Measurements from ENCODE around the gene MORF4L2.
"Not testable (repeated sequence)": the region's sequence is repeated elsewhere in the genome, so short reads cannot be mapped to it uniquely, and the experiment has no call there.

The MORF4L2 gene

DNA sequence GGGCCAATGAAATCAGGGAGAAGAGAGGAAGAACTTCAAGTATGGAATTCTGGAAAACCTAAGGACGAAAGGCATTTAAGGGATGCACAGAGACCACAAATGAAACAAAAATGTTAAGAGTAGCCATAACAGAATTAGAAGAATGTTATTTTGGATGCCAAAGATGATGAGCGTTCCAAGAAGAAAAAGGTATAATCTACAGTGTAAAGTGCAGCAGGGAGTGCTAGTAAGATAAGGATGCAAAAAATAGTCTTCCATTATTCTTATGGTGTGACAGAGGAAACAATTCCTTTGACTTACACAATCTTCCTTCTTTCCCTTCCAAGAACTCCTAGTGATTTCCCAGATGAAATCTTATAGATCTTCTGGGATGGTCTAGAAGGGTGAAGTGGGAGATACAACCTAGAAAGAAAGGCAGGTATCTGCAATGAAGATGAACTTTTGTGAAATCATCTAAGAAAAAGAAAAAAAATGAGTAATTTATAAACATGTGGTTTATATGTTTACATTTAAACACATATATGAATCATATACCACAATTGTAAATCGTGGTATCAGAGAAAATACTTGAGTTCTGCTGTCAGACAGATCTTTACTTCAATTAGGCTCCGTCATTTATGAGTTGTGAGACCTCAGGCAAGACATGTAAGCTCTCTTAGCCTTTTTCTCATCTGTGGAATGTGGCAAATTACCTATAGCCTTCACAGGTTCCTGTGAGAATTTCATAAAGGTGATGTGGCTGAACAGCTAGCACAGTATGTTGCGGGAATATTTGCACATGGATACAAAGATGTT, 8.1 kb downstream of the MORF4L2 start:
- no peak for DNase-seq (ENCODE audit: low read depth)

DNA sequence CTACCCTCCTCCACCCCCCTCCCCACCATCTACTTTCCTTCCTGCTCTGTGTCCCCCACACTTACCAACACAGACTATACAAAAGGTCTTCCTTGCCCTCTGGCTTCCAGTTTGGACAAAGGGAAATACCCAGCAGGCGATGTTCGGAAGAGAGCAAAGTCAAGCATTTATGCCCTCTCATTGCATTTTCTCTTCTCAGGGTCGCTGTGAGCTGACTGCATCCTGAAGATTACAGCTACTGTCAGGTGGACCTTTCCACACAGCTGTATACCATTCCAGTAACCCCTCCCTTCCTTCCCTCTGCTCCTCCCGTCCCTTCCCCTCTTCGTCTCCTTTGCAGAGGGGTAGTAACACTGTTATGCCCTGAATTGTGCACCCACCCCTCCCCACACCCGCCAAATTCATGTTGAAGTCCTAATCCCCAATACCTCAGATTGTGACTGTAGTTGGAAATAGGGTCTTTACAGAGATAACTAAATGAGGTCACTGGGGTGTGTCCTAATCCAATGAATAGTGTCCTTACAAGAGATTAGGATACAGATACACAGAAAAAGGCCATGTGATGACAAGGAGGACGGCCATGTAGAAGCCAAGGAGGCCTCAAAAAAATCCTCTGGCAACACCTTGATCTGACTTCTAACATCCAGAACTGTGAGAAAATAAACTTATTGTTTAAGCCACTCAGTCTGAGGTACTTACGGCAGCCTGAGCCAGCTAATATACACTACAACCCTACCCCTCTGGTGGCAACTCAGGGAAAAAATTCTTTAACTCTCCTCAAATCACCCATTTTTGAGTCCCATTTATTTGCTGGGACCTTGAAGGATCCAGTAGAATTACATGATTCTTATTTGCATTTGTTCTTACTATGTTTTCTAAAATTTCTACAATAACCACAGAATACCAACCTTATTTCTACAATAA, 11.7 kb downstream of the MORF4L2 start:
- no peak for DNase-seq (ENCODE audit: low read depth)

DNA sequence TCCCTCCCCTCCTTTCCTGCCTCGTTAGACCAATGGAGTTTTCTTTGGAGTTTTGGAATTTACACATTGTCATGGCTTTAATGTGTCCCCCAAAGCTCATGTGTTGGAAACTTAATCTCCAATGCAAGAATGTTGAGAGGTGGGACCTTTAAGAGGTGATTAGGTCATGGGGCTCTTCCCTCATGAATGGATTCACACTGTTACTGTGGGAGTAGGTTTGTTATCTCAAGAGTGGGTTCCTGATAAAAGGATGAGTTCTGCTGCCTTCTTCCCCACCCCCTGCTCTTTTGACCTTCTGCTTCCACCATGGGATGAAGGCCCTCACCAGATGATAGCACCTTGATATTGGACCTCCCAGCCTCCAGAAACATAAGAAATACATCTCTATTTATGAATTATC, 16.8 kb downstream of the MORF4L2 start:
- no peak for DNase-seq (ENCODE audit: low read depth)

DNA sequence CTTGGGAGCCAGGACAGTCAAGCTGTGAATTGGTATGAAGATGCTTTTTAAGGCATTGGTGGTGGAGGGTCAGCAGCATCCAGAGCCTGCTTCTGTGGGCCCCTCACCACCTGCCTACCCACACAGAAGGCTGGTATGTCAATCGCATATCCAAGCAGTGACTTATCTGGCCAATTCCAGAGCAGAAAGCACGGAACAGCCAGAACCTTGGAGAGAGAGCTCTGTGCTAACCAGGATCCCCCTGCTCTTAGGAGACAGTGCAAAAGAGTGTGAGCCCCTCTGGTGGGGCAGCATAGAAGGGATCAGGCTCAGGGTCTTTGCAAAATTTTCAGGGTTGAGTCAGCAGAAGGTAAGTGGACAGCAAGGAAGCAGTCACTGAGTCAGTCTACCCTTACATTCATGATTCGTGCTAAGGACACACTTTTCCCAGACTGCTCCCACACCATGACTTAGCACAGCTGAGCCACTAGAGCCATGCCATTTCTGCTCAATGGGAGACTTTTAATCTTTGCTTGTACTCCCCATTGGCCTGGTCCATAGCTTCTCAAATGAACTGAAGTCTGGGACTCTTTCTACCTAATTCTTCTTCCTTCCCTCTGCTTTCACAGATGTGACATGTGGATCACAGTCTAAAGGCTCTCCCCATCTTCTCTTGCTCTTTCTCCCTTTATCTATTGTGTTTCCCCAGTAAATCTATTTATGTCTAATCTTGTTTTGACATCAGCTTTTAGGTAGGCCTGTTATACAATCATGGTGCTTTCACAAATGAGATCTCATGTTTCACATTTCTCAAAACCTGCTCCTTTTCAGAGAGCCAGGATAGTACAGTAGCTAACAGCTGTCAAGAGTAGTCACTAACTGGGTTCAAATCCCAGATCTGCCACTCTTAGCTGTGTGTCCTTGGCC, 20.0 kb downstream of the MORF4L2 start:
- DNase-seq (ENCODE audit: low read depth): no peak

DNA sequence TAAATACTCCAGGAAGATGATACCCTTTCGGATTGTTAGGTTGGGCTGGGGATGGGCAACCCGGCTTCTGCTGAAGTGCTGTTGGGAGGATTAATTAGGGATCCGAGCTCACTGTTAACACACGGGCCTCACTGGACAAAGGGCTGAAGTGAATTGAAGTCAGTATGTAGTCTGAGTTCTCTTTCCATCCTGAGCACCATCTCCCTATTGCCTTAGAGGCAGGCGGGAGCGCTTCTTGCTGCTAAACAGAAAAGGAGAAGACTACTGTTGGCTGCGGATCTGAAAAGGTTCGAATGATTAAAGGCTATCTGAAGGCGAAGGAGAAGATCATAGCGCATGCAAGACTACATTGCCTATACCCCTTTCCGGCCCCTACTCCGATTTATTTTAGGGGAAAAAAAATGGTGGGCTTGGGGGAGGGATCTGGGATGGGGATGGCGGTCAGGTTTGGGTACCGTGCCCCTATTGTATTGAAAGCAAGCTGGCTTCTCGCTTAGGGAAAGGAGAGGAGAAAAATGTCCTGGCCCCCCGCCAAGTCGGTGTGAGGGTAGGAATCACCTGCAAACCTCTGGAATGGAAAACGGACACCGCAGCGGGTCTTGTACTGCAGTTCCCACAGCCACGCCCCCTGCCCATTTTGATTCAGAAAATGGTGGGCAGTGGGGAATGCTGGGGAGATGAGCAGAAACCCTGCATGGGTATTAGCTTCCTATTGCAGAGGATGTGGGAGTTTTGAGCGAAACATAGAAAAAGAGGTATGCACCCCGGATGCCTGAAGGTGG, 22.3 kb downstream of the MORF4L2 start:
- no peak for DNase-seq (ENCODE audit: low read depth)

DNA sequence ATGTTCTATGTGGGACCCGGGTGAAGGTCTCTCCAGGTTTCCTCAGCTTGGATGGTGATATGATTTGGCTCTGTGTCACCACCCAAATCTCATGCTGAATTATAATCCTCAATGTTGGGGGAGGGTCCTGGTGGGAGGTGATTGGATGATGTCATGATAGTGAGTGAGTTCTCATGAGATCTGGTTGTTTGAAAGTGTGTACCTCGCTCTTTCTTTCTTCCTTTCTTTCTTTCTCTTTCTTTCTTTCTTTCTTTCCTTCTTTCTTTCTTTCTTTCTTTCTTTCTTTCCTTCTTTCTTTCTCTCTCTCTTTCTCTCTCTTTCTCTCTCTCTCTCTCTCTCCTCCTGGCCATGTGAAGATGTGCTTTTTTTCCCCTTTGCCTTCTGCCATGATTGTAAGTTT, 27.0 kb downstream of the MORF4L2 start:
- DNase-seq (ENCODE audit: low read depth): not testable (repeated sequence)

DNA sequence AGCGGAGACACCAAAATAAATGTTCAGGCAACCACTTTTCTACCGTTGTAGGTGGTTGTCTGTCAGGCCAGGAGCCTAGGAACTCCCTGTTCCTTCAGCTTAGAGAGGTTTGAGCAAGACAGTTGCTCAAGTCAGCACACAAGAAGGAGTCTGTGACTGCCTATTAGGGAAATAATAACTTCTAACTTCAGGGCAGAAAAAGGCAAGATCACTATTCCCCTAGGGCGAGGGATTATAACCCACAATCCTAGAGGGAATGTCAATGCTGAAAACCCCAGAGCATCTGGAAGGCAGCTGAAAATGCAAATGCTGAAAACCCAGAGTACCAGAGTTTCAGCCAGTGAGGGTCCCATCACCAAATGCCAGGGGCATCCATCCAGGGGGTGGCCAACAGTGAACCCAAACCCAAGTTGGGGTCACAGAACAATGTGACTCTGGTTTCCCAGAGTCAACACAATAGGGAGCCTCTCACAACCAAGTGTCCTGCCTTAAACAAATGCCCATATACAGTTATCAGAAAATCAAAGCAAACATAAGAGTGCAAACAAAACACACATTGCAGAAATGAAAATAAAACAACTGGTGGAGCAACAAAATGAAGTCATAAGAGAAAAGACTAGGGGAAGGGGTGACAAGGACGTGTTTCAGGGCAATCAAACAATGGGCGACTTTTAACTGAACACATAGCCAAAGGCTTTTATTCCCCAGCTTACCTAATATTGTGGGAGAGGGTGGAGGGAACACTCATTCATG, 27.6 kb downstream of the MORF4L2 start:
- DNase-seq (ENCODE audit: low read depth): no peak

DNA sequence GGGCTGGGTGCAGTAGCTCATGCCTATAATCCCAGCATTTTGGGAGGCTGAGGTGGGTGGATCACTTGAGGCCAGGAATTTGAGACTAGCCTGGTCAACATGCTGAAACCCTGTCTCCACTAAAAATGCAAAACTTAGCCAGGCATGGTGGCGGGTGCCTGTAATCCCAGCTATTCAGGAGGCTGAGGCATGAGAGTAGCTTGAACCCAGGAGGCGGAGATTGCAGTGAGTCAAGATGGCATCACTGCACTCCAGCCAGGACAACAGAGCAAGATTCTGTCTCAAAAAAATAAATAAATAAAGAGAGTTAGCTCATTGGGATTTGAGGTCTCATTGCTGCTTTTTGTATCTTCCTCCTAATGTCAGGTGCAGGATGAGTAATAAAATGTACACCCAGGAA, 29.4 kb downstream of the MORF4L2 start:
- DNase-seq (ENCODE audit: low read depth): not testable (repeated sequence)

DNA sequence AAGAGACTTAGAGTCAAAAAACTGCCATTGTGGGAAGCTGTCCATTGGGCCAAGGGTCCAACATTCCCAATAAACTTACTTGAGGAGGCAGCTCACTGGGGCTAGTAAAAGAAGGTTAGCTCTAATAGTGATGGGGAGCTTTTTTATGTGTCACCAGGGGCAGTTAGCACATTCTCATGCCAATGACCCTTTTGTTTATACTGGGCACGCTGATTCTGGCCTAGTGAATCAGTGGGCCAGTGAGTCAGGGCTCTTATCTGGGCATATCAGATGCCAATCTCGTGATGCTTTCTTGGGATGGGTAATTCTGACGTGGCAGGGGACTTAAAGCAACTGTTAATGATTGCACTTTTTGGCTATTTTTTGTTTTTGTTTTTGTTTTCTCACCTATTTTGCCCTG, 29.9 kb downstream of the MORF4L2 start:
- no peak for DNase-seq (ENCODE audit: low read depth)

DNA sequence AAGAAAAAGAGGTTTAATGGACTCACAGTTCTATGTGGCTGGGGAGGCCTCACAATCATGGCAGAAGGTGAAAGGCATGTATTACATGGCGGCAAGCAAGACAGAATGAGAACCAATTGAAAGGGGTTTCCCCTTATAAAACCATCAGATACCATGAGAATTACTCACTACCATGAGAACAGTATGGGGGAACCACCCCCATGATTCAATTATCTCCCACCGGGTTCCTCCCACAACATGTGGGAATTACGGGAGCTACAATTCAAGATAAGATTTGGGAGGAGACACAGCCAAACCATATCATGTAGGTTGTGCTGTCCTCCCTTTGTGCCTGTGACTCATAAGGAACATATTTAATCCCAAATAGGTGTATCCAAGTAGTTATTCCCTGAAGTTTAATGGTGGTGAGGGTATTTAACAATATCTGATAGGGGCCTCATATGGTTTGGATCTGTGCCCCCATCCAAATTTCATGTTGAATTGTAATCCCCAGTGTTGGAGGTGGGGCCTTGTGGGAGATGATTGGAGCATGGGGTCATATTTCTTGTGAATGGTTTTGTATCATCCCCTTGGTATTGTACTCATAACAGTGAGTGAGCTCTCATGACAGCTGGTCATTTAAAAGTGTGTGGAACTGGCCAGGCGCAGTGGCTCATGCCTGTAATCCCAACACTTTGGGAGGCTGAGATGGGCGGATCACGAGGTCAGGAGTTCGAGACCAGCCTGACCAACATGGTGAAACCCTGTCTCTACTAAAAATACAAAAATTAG, 31.1 kb downstream of the MORF4L2 start:
- not testable (repeated sequence) for DNase-seq (ENCODE audit: low read depth)

DNA sequence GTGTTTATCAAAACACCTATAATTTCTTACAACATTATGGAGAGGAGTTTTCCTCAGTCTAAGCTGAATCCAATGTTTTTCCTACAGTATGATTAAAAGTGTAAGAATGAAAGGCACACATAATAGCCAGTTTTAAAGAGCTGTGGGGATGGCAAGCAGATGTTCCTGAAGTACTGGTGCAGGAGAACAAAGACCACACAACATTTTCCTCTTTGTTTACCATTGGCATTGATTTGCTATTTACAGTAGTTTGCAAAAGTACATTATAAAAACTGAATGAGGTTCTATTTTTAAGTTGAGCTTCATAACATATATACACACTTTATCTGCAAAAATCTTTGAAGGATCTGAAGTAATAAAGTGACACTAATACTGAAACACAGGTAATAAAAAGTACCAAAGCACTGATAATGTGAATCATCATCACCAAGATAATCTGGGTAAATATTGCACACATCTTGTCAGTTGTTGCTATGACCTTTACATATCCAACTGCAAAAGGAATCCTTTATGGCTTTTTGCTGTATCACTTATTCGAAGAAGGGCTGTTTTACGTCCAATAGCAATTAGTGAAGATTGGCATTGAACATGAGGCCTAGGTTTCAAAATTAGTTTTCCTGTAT, 35.2 kb downstream of the MORF4L2 start:
- no peak for DNase-seq (ENCODE audit: low read depth)

DNA sequence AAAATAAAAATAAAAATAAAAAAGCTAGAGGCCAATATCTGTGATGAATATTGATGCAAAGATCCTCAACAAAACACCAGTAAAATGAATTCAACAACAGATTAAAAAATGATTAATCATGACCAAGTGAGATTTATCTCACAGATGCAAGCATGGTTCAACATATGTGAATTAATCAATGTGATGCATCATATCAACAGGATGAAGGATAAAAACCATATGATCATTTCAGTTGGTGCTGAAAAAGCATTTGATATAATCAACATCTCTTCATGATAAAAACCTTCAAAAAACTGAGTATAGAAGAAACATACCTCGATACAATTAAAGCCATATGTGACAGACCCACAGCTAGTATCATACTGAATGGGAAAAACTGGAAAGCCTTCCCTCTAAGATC, 38.9 kb downstream of the MORF4L2 start:
- no peak for DNase-seq (ENCODE audit: low read depth)

DNA sequence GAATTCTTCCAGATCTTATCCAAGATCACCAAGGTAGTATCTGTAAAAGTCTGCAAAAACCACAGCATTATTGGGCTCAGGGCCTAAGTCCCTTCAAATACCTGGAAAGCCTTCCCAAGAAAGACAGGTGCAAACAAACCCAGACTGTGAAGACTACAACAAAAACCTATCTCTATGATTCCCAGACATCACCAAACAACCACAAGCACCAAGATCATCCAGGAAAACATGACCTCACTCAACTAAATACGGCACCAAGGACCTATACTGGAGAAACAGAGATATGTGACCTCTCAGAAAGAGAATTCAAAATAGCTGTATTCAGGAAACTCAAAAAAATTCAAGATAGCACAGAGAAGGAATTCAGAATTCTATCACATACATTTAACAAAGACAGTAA, 42.4 kb downstream of the MORF4L2 start:
- DNase-seq (ENCODE audit: low read depth): no peak

DNA sequence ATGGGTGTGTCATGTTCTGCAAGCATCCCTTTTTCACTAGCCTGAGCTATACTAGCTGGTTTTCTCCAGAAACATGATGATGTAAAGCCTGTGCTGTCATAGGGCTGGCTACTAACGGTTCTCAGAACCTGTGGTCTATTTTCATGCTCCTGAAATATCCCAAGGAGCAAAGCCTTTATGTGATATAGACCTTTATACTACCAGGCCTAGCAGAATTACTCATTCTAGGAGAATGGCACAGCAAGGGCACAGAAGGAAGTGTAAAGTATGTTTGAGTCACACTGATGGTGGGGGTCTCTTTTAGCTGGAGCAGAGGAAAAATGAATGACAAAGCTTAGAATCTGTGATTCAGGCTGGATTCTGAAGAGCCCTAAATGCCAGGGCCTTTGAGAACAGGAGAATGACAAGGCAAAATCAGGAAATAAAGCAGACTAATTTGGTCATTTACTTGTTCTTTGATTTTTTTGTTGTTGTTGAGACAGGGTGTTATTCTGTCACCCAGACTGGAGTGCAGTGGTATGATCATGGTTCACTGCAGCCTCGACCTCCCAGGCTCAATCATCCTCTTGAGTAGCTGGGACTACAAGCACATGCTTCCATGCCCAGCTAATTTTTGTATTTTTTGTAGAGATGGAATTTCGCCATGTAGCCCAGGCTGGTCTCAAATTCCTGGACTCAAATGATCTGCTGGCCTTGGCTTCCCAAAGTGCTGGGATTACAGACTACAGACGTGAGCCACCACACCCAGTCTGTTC, 45.9 kb downstream of the MORF4L2 start:
- no peak for DNase-seq (ENCODE audit: low read depth)

DNA sequence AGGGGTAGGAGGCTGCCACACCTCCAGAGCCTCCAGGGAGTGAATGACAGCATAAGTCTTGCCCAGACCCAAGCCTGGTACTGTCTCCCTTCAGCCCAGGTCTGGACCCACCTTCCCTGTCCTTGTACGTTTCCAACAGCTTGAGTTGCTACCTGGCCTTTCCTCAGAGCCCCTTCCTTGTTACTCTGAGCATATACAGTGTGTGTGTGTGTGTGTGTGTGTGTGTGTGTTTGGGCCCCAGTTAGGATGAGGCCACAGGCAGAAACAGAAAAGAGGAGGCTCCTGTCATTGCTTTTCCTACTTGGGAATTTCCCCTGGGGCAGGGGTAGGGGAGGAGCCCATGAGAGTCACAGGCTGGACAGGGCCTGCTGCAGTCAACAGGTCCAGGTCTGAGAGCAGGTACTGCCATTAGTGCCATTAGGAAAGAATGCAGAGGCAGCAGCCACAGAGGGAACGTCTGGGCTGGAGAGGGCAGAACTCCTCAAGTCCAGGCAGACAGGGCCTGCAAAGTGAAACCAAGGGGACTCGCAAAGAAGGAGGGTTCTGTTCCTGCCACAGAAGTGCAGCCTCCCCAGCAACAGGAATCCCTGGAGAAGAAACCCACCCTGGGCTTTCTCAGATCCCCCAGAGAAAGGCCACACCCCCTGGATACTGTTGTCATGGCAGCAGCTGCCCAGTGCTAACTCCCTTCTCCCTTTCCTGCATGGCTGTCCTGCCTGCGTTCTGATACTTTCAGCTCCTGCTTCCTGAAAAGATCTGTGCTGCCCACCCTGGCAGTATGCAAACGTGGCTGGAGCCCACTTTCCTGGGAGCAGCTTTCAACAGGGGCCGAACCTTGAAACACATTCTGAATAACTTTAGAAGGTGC, 47.8 kb downstream of the MORF4L2 start:
- DNase-seq (ENCODE audit: low read depth): not testable (repeated sequence)

DNA sequence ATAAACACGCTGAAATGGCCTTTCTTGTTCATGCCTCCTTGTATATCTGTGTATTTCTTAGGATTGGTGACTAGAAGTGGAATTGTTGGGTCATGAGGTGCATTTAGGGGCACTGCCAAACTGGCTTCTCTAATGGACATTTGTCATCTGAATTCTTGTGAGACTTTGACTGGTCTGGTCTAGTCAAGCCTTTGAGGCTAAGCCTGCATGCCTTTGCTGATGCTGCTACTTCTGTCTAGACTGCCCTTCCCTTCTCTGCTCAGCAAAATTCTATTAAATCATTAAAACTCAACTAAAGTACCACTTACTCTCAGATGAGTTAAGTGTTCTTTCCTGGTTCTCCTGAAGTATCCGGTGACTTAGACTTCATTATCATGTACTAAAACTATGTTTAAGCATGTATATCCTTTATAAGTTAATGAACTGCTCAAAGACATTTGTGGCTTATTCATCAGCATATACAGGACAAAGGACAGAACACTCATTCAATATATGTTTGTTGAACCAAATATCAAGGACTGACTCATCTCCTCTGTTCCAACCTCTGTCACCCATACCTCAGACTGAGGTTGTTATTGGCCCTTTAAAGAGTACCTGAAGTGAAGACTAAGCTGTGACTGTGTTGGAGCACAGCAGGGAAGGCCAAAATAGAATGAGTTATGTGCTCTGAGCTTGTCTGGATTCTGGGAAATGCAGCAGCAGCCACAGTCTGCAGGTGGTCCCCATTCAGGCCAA, 48.7 kb downstream of the MORF4L2 start:
- no peak for DNase-seq (ENCODE audit: low read depth)

DNA sequence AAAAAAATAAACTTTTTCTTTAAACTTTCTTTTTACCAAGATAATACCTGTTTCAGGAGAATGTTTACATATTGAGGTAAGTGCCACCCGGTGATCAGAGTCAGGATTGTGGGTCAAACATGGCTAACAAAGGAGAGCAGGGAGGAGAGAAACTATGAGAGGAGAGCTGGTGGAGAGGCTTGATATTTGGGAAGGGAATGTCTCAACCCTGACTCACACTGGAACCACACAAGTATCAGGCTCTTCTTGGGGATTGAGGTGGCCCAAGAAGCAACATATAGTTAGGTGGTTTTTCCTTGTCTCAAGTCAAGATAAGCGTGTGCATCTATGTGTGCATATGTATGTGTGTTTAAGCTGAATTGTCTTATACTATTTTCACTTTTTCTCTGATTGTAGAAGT, 51.1 kb downstream of the MORF4L2 start:
- no peak for DNase-seq (ENCODE audit: low read depth)
